Type B pancreatic cell (in vitro differentiated cells): ENCODE measurements around the gene RFT1. TPM values are rescaled to one million over a fixed set of nuclear protein-coding genes. Genes with fewer than 3 reads are reported as not detected.

Experiments used
- DNase-seq: peaks from one replicate; pipeline ENCODE4 v3.0.0; 2021; ENCODE audit warnings: mixed read lengths; ENCODE audit not compliant: unreplicated experiment; ENCODE audit errors: extremely low spot score
- H3K27ac Mint-ChIP-seq: 2 replicates; pipeline ENCODE4 v1.8.0; 2021; ENCODE audit warnings: mild to moderate bottlenecking, mixed read lengths
- H3K27me3 Mint-ChIP-seq: 2 replicates; pipeline ENCODE4 v1.8.0; 2021; ENCODE audit warnings: mixed read lengths
- H3K36me3 Mint-ChIP-seq: 2 replicates; pipeline ENCODE4 v1.8.0; 2021; ENCODE audit warnings: mixed read lengths
- H3K4me1 Mint-ChIP-seq: one replicate; pipeline ENCODE4 v1.8.0; 2021; ENCODE audit warnings: mixed read lengths; ENCODE audit not compliant: unreplicated experiment
- H3K4me3 Mint-ChIP-seq: 2 replicates; pipeline ENCODE4 v1.8.0; 2021; ENCODE audit warnings: mild to moderate bottlenecking, mixed read lengths
- H3K9me3 Mint-ChIP-seq: 2 replicates; pipeline ENCODE4 v1.8.0; 2021; ENCODE audit warnings: mixed read lengths
- CTCF ChIP-seq: fragments of 200-600 bp; sonication (generic); conservative IDR thresholded peaks from 2 replicates; pipeline ENCODE4 v1.5.0; 2021; ENCODE audit warnings: antibody characterized with exemption, mild to moderate bottlenecking
- total RNA-seq: library from RNA; stranded (reverse); gene quantifications from 2 replicates; pipeline ENCODE4 v1.2.1, GENCODE V29; 2021; ENCODE audit warnings: low replicate concordance

RFT1 gene
- total RNA-seq, 1 donor from 2014 or later: 31.0 TPM

GRCh38 chr3:53113293-53114010, 16.8 kb downstream of the RFT1 start:
- H3K9me3 Mint-ChIP-seq: no peaks in the 10 kb centered on the region
- no peak overlapping the region for H3K4me3 Mint-ChIP-seq
- H3K27ac Mint-ChIP-seq: no peak overlapping the region
- no peaks in the 10 kb centered on the region for H3K27me3 Mint-ChIP-seq
- peaks cover 13% of the 10 kb centered on the region for H3K36me3 Mint-ChIP-seq
- no peak for TF ChIP-seq CTCF
- DNase-seq: no peak
- no peaks in the 10 kb centered on the region for H3K4me1 Mint-ChIP-seq

DNA sequence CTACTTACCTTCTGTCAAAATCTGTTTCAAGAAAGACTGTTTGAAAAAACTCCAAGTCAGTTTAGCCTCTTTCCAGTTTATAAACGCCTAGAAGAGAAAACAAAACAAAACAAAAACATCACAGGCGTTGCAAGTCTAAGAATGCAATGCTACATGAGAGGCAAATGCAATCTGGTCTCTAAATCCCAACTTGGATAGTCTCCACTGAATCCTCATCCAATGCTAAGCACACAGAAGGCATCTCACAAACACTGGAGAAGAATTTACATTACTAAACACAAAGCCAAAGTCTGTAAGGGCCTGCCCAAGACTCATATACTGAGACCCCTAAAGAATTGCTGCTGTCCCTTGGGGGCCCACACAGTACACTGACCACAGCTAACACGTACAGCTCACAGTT, 18.4 kb downstream of the RFT1 start:
- TF ChIP-seq CTCF: no peak
- Mint-ChIP-seq H3K4me3 (no peak overlapping the region), H3K27me3 (no peaks in the 10 kb centered on the region), H3K36me3 (peaks cover 7% of the 10 kb centered on the region), H3K4me1 (no peaks in the 10 kb centered on the region), H3K27ac (no peak overlapping the region), H3K9me3 (no peaks in the 10 kb centered on the region)
- DNase-seq: no peak

DNA sequence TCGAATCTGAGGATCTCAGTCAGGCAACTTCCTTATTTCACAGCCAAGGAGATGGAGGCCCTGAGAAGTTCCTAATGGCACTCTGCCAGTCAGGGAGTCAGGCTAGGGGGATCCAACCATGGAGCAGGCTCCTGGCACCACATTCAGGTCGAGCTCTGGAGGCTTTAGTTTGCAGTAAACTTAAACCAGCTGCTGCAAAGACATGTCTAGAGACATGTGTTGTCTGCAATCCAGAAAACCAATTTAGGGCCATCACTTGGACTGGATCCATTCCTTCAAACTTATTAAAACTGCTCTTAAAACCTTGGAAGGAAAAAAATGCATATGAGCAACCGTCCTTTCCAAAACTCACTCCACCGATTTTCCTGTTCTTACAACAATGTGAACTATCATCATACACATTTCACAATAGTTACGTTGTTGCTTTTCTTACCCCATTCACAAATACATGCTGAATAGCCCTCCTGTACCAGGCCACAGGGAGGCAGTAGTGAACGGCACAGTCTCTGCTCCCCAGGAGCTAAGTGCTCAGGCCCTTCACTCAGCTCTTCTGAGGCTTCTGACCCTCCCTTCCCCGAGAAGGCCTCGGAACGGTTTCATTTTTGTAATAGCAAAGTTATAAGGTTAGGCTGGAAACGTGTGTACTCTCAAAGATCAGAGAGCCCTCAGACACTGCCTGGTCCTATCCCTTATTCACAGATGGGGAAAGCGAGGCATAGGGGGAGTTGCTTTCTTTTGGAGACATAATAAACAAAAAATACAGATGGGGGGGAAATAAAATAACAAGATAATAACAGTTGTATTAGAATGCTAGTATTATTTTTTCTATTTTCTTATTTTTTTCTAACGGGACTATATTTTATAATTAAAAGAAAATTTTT, 20.1 kb downstream of the RFT1 start:
- Mint-ChIP-seq H3K9me3 (no peaks in the 10 kb centered on the region), H3K36me3 (peaks cover 10% of the 10 kb centered on the region), H3K27me3 (no peaks in the 10 kb centered on the region), H3K27ac (no peak overlapping the region), H3K4me1 (no peaks in the 10 kb centered on the region), H3K4me3 (no peak overlapping the region)
- peak; percentile 67 for TF ChIP-seq CTCF
- DNase-seq: no peak

- Mint-ChIP-seq H3K36me3 (peaks cover 10% of the 10 kb centered on the region), H3K27ac (no peak overlapping the region), H3K4me3 (no peak overlapping the region), H3K27me3 (no peaks in the 10 kb centered on the region), H3K9me3 (no peaks in the 10 kb centered on the region), H3K4me1 (no peaks in the 10 kb centered on the region)
- DNase-seq: no peak
- no peak for TF ChIP-seq CTCF
These were observed 21.0 kb downstream of the RFT1 start for GRCh38 chr3:53109190-53109589.

DNA sequence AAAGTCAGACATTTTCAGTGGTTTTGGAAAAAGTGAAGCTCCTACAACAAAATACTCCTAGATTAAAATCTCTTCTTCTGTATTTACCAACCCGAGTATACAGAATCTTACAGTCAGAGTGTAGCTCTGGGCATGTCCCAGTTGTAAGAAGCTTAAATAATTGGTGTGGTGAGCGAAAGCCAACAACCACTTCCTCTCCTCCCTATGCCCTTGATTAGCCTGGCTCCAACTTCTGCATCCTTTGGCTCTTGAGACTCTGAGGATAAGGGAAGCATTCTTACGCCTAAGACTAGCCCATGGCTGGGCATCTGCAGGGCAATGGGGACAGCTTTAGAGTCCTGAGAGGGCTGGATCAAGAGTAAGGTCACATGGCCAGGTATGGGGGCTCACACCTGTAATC, 25.5 kb downstream of the RFT1 start:
- H3K9me3 Mint-ChIP-seq: no peaks in the 10 kb centered on the region
- DNase-seq: no peak
- H3K27me3 Mint-ChIP-seq: no peaks in the 10 kb centered on the region
- H3K27ac Mint-ChIP-seq: no peak overlapping the region
- H3K4me1 Mint-ChIP-seq: peaks cover 7% of the 10 kb centered on the region
- TF ChIP-seq CTCF: no peak
- no peak overlapping the region for H3K4me3 Mint-ChIP-seq
- H3K36me3 Mint-ChIP-seq: peaks cover 26% of the 10 kb centered on the region
